ENCODE data around the gene NLRP7.

The NLRP7 gene

GRCh38 chr19:54873990-54874389 lies 73.3 kb downstream of the NLRP7 start, which contains the start of gene FCAR:
TSS of gene FCAR (plus strand) at chr19:54874235. CDS start at chr19:54874290, 55 bp downstream.
- no peak for DNase-seq (ENCODE audit: low read depth, low spot score)
